SK-N-MC (cell line): ENCODE results near the gene KIF16B.

ENCODE experiments used
- EZH2 ChIP-seq: fragments of 200-600 bp; sonication (generic); IDR thresholded peaks from one replicate; pipeline ENCODE4 v1.6.1; 2017; ENCODE audit warnings: antibody characterized with exemption
- FOXP2 ChIP-seq: optimal IDR thresholded peaks from 2 replicates; pipeline ENCODE3; 2011; ENCODE audit warnings: mild to moderate bottlenecking, moderate library complexity; ENCODE audit not compliant: insufficient read depth; ENCODE audit errors: extremely low read length, control extremely low read depth
- POLR2AphosphoS5 ChIP-seq: IDR thresholded peaks from 2 replicates; pipeline ENCODE4 v1.6.1; 2012; ENCODE audit warnings: mild to moderate bottlenecking, low read depth, low read length, borderline replicate concordance

DNA sequence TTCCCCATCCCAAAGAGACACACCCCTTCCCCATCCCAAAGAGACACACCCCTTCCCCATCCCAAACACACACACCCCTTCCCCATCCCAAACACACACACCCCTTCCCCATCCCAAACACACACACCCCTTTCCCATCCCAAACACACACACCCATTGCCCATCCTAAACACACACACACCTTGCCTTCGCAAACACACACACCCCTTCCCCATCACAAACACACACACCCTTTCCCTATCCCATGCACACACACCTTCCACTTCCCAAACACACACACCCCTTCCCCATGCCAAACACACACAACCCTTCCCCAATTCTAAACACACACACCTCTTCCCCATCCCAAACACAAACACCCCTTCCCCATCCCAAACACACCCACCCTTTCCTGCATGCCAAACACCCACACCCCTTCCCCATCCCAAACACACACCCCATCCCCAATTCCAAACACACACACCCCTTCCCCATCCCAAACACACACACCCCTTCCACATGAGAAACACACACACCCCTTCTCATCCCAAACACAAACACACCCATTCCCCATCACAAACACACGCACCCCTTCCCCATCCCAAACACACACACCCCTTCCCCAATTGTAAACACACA, 315.3 kb downstream of the KIF16B start:
- TF ChIP-seq POLR2AphosphoS5 (no peak), EZH2 (no peak), FOXP2 (no peak)
